SK-N-SH (cell line): Measurements from ENCODE around the gene CLN6. TPM values are rescaled to one million over a fixed set of nuclear protein-coding genes. Genes with fewer than 3 reads are reported as not detected.

Experiments used
- CTCF ChIA-PET: fragments of 300-600, 350-600 bp; formaldehyde crosslinking; extraction: SDS; loops from one replicate; lab custom pipeline; 2021; lab: Yijun Ruan, JAX
- POLR2A ChIA-PET: fragments of 350-600 bp; sonication (Branson Sonifier 250); formaldehyde crosslinking; extraction: SDS; loops from one replicate; lab custom pipeline; 2020; ENCODE audit warnings: antibody characterized with exemption, inconsistent platforms; lab: Yijun Ruan, JAX
- DNase-seq: peaks from one replicate; pipeline ENCODE4 v3.0.0; 2012
- H2AFZ ChIP-seq: fragments of 200-600 bp; sonication (generic); 2 replicates; pipeline ENCODE4 v1.8.1; 2016; ENCODE audit warnings: antibody characterized with exemption, mild to moderate bottlenecking, low read depth
- H3F3A ChIP-seq: fragments of 200-600 bp; sonication (generic); replicated peaks from 2 replicates; pipeline ENCODE3; 2016; ENCODE audit warnings: antibody characterized with exemption, mild to moderate bottlenecking; ENCODE audit not compliant: insufficient read depth
- H3K27ac ChIP-seq, 2 experiments: fragments of 200-500 bp in 1 of 2; fragments of 200-600 bp in 1 of 2; sonication (Bioruptor generic) in 1 of 2; sonication (generic), shearing (Covaris generic) in 1 of 2; 2 replicates each; pipeline versions ENCODE4 v1.5.1 to v1.6.1; 2014 to 2016; ENCODE audit warnings: low read depth in 2 of 2, inconsistent platforms in 1 of 2, low read length in 1 of 2, mild to moderate bottlenecking in 1 of 2, mixed read lengths in 1 of 2
- H3K27me3 ChIP-seq: fragments of 200-600 bp; sonication (generic), shearing (Covaris generic); 2 replicates; pipeline ENCODE4 v1.6.1; 2016; ENCODE audit warnings: mixed run types; ENCODE audit not compliant: insufficient read depth
- H3K36me3 ChIP-seq, 2 experiments: fragments of 200-500 bp in 1 of 2; fragments of 200-600 bp in 1 of 2; sonication (Bioruptor generic) in 1 of 2; sonication (generic) in 1 of 2; replicated peaks in 1 of 2; 2 replicates each; pipeline versions ENCODE3 to v1.5.1; 2014 to 2016; ENCODE audit warnings: low read length in 1 of 2, mild to moderate bottlenecking in 1 of 2; ENCODE audit not compliant: insufficient read depth in 2 of 2, control insufficient read depth in 1 of 2
- H3K4me1 ChIP-seq, 2 experiments: fragments of 200-500 bp in 1 of 2; fragments of 200-600 bp in 1 of 2; sonication (Bioruptor generic) in 1 of 2; sonication (generic), shearing (Covaris generic) in 1 of 2; 2 replicates each; pipeline versions ENCODE4 v1.5.1 to v1.6.1; 2014 to 2016; ENCODE audit warnings: low read depth in 1 of 2, low read length in 1 of 2, mixed run types in 1 of 2; ENCODE audit not compliant: insufficient read depth in 2 of 2, control insufficient read depth in 1 of 2
- H3K4me2 ChIP-seq: fragments of 200-600 bp; sonication (generic), shearing (Covaris generic); 2 replicates; pipeline ENCODE4 v1.6.1; 2017; ENCODE audit warnings: mixed run types
- H3K4me3 ChIP-seq, 2 experiments: fragments of 200-500 bp in 1 of 2; fragments of 200-600 bp in 1 of 2; sonication (Bioruptor generic) in 1 of 2; sonication (generic), shearing (Covaris generic) in 1 of 2; 2 replicates each; pipeline versions ENCODE4 v1.5.1 to v1.8.1; 2014 to 2016; ENCODE audit warnings: low read depth in 2 of 2, inconsistent platforms in 1 of 2, low read length in 1 of 2, mild to moderate bottlenecking in 1 of 2, mixed read lengths in 1 of 2, moderate library complexity in 1 of 2
- H3K79me2 ChIP-seq: fragments of 200-600 bp; sonication (generic); 2 replicates; pipeline ENCODE4 v1.8.1; 2017; ENCODE audit warnings: mild to moderate bottlenecking; ENCODE audit not compliant: insufficient read depth
- H3K9ac ChIP-seq: fragments of 200-600 bp; sonication (generic); 2 replicates; pipeline ENCODE4 v1.6.1; 2017; ENCODE audit warnings: mixed run types
- H3K9me2 ChIP-seq: fragments of 200-600 bp; sonication (generic); 2 replicates; pipeline ENCODE4 v1.6.1; 2017; ENCODE audit warnings: mixed run types
- H3K9me3 ChIP-seq: fragments of 200-600 bp; sonication (generic); 2 replicates; pipeline ENCODE4 v1.6.1; 2017; ENCODE audit warnings: mixed run types, mild to moderate bottlenecking, moderate library complexity
- H4K20me1 ChIP-seq: fragments of 200-600 bp; sonication (generic); 2 replicates; pipeline ENCODE4 v1.6.1; 2017; ENCODE audit warnings: mild to moderate bottlenecking, mixed run types; ENCODE audit not compliant: insufficient read depth
- EP300 ChIP-seq, 2 experiments: IDR thresholded peaks; 2 replicates each; pipeline versions ENCODE4 v1.4.0 to v1.6.1; 2012; ENCODE audit warnings: borderline replicate concordance in 1 of 2, low read depth in 1 of 2, low read length in 1 of 2
- FOSL2 ChIP-seq: IDR thresholded peaks from 2 replicates; pipeline ENCODE4 v1.4.0; 2012; ENCODE audit warnings: low read depth, mild to moderate bottlenecking, moderate library complexity, borderline replicate concordance
- GATA2 ChIP-seq: sonication (generic); formaldehyde crosslinking; IDR thresholded peaks from 2 replicates; pipeline ENCODE4 v1.5.0; 2020; ENCODE audit warnings: mild to moderate bottlenecking, missing genetic modification reagents
- JUND ChIP-seq: IDR thresholded peaks from 2 replicates; pipeline ENCODE4 v1.4.0; 2012
- NFIC ChIP-seq: IDR thresholded peaks from 2 replicates; pipeline ENCODE4 v1.4.0; 2012; ENCODE audit warnings: borderline replicate concordance
- RCOR1 ChIP-seq: fragments of 150-350 bp; IDR thresholded peaks from 2 replicates; pipeline ENCODE4 v1.6.1; 2017; ENCODE audit warnings: antibody characterized with exemption, low read length
- RFX5 ChIP-seq: IDR thresholded peaks from 2 replicates; pipeline ENCODE4 v1.6.1; 2012; ENCODE audit warnings: mild to moderate bottlenecking, improper control_type of control experiment, low read length
- TCF12 ChIP-seq: IDR thresholded peaks from 2 replicates; pipeline ENCODE4 v1.4.0; 2012
- YY1 ChIP-seq: IDR thresholded peaks from 2 replicates; pipeline ENCODE4 v1.4.0; 2012; ENCODE audit warnings: low read depth, mild to moderate bottlenecking
- WGBS: methylation state at CpG from one replicate; pipeline ENCODE4 v1.1.6; 2017; ENCODE audit warnings: low lambda C conversion rate; 5-methylcytosine and 5-hydroxymethylcytosine counted together
- polyA plus RNA-seq, 3 experiments: library from polyadenylated mRNA; depleted of rRNA; stranded (reverse); fragments of >200 nt; gene quantifications; 2 replicates each; pipeline ENCODE4 v1.2.3, GENCODE V29; 2012
- TF ChIP-seq, protein P1 (sequence below): IDR thresholded peaks from 2 replicates; pipeline ENCODE4; 2012
- TF ChIP-seq, protein P2 (sequence below): fragments of 150-350 bp; IDR thresholded peaks from 2 replicates; pipeline ENCODE4 v1.6.1; 2017; ENCODE audit warnings: antibody characterized with exemption, low read length, low read depth, borderline replicate concordance

CLN6 gene
- polyA plus RNA-seq, 1 of the 3 experiments (the other 2 are of a cell fraction): 27.5 TPM

DNA sequence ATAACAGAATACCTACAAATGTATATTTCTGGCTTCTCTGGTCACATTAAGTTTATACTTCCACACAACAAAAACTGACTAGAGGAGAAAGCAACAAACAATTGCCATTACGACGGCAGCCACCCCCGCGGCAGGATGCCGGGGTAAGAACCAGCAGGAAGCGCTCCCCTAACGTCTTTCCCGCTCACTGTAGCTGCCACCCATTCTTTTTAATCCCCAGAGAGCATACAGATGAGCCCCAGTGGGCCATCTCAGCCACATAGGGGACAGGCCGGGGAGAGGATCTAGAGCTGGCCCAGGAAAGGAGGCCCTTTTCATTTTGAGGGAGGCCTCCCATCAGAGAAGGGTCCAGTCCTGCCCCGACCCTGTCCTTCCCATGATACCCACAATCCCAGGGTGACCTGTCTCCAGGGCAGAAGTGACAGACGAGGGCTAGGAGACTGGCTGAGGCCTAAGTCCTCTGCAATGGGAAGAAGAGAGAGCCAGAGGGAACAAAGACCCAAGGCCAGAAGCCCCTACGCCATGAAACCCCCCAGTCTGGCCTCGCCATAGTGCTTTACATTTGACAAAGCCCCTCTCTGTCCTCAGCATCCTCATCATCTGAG lies 20.8 kb downstream of the CLN6 start:
- CTCF ChIA-PET: interaction anchor here (1.0 to 3.3 kb wide), 3 partner anchors 12 to 346 kb away, joined by 3 to 52 read pairs (median 3); no protein-coding TSS in a partner anchor
- Histone ChIP-seq H3K36me3 (peaks cover 0 to 2% of the 10 kb centered on the region in 2 experiments), H3K4me2 (no peak overlapping the region)

DNA sequence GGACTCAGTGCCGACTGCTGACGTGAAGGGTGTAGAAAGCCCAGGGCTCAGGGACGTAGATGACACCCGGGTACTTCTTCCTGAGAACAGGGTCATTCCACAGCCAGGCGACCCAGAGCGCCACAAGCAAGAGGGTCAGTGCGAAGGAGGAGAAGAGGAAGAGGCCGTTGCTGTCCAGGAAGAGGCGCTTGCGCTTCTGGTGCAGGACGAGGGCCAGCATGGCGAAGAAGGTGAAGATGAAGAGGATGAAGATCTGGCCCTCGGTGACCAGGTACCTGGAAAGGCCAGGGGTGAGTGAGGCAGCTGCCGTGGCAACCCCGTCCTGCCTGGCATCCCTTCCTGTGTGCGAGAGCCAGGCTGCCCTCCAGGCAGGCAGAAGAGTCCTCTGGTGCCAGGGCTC lies 21.4 kb downstream of the CLN6 start:
- Histone ChIP-seq H3K4me3 (no peak overlapping the region), H3K9me3 (no peaks in the 10 kb centered on the region), H2AFZ (no peak overlapping the region), H3K9me2 (no peaks in the 10 kb centered on the region), H3K9ac (no peak overlapping the region)
- POLR2A ChIA-PET: no interaction called here
- whole genome bisulfite sequencing: 94% methylated on average over 12 of the region's 16 CpGs
- CTCF ChIA-PET: interaction anchor here (1.0 kb wide), 2 partner anchors 23 to 345 kb away, joined by 3 read pairs; no protein-coding TSS in a partner anchor
- no peak for TF ChIP-seq NFIC
- no peak for TF ChIP-seq RFX5
- no peak for TF ChIP-seq EP300 (IDR thresholded peaks at IDR 0.05; ENCODE audit: borderline replicate concordance in 1 of 2, low read depth in 1 of 2, low read length in 1 of 2)
- no peak for TF ChIP-seq JUND
- no peak for TF ChIP-seq YY1
- TF ChIP-seq RCOR1: no peak
- TF ChIP-seq, protein P1, sequence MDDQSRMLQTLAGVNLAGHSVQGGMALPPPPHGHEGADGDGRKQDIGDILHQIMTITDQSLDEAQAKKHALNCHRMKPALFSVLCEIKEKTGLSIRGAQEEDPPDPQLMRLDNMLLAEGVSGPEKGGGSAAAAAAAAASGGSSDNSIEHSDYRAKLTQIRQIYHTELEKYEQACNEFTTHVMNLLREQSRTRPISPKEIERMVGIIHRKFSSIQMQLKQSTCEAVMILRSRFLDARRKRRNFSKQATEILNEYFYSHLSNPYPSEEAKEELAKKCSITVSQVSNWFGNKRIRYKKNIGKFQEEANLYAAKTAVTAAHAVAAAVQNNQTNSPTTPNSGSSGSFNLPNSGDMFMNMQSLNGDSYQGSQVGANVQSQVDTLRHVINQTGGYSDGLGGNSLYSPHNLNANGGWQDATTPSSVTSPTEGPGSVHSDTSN: no peak
- TF ChIP-seq, protein P2, sequence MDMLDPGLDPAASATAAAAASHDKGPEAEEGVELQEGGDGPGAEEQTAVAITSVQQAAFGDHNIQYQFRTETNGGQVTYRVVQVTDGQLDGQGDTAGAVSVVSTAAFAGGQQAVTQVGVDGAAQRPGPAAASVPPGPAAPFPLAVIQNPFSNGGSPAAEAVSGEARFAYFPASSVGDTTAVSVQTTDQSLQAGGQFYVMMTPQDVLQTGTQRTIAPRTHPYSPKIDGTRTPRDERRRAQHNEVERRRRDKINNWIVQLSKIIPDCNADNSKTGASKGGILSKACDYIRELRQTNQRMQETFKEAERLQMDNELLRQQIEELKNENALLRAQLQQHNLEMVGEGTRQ: no peak
- no peak for TF ChIP-seq FOSL2
- TF ChIP-seq TCF12: no peak
- TF ChIP-seq, all 33 proteins: peak for 0
- DNase-seq: no peak
- H3K27me3 ChIP-seq: no peaks in the 10 kb centered on the region
- peaks cover 7% of the 10 kb centered on the region for H3K79me2 ChIP-seq
- H3K36me3 ChIP-seq: peaks cover 0 to 2% of the 10 kb centered on the region in 2 experiments
- H3K4me2 ChIP-seq: no peak overlapping the region
- peaks cover 3% of the 10 kb centered on the region for H3F3A ChIP-seq
- no peak overlapping the region; a peak in 1 of 4 replicates for H3K27ac ChIP-seq
- peaks cover 0 to 19% of the 10 kb centered on the region in 2 experiments; a peak in 1 of 4 replicates for H3K4me1 ChIP-seq
- H4K20me1 ChIP-seq: 0 out of 2 replicates have a peak, but pooled peaks cover 6% of the 10 kb centered on the region

More for the DNA sequence above, 20.8 kb downstream of the CLN6 start:
- no peak overlapping the region for H2AFZ ChIP-seq
- 0 out of 2 replicates have a peak, but pooled peaks cover 6% of the 10 kb centered on the region for H4K20me1 ChIP-seq
- no peak overlapping the region for H3K4me3 ChIP-seq
- H3K4me1 ChIP-seq: peaks cover 0 to 16% of the 10 kb centered on the region in 2 experiments; a peak in 1 of 4 replicates
- POLR2A ChIA-PET: no interaction called here
- 94% methylated on average over 10 of the region's 13 CpGs for WGBS
- H3K79me2 ChIP-seq: peaks cover 6% of the 10 kb centered on the region
- no peaks in the 10 kb centered on the region for H3K9me3 ChIP-seq
- no peak overlapping the region for H3K27ac ChIP-seq
- peaks cover 3% of the 10 kb centered on the region for H3F3A ChIP-seq
- H3K27me3 ChIP-seq: no peaks in the 10 kb centered on the region
- TF ChIP-seq YY1 (no peak), RFX5 (no peak), GATA2 (CRISPR knock-in tag) (no peak)
- no peak for DNase-seq
- no peak overlapping the region for H3K9ac ChIP-seq
- H3K9me2 ChIP-seq: no peaks in the 10 kb centered on the region
